Prostate gland (tissue), 2 donors: ENCODE results near the gene YOD1.

ENCODE experiments used
- POLR2A ChIP-seq: fragments of 450-650 bp; IDR thresholded peaks from one replicate; pipeline ENCODE4 v1.6.1; 2016; ENCODE audit warnings: antibody characterized with exemption, mild to moderate bottlenecking
- TF ChIP-seq, protein P1 (sequence below), 4 experiments: fragments of 200-600 bp in 2 of 4; fragments of 450-650 bp in 2 of 4; sonication (generic) in 2 of 4; IDR thresholded peaks; 1 replicate in 3 of 4; 2 replicates in 1 of 4; pipeline ENCODE4 v1.5.1; 2016 to 2019; ENCODE audit warnings: antibody characterized with exemption in 4 of 4, mild to moderate bottlenecking in 2 of 4, moderate library complexity in 2 of 4

DNA sequence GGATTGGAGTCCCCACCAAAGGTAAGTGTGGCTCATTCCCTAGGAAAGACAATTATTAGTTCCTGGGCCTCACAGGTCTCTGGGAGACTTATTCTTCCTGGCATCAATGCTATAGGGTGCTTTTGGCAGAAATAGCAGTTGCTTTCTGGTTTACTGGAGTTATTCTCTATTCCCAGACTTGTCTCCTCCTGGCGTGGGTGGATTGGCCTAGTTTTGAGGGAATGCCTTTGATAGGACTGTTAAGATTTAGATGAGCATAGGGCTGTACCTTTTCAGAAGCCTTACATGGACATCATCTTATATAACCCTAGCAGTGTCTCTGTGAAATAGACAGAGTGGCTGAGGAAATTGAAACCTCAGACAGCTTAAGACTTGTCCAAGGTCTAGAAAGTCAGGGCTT, 11.1 kb upstream of the YOD1 start:
- TF ChIP-seq POLR2A, result no peak
- TF ChIP-seq, protein P1, sequence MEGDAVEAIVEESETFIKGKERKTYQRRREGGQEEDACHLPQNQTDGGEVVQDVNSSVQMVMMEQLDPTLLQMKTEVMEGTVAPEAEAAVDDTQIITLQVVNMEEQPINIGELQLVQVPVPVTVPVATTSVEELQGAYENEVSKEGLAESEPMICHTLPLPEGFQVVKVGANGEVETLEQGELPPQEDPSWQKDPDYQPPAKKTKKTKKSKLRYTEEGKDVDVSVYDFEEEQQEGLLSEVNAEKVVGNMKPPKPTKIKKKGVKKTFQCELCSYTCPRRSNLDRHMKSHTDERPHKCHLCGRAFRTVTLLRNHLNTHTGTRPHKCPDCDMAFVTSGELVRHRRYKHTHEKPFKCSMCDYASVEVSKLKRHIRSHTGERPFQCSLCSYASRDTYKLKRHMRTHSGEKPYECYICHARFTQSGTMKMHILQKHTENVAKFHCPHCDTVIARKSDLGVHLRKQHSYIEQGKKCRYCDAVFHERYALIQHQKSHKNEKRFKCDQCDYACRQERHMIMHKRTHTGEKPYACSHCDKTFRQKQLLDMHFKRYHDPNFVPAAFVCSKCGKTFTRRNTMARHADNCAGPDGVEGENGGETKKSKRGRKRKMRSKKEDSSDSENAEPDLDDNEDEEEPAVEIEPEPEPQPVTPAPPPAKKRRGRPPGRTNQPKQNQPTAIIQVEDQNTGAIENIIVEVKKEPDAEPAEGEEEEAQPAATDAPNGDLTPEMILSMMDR (IDR thresholded peaks at IDR 0.05), result no peak
